SK-N-SH (cell line): Measurements from ENCODE around the gene HOXC11. TPM values are rescaled to one million over a fixed set of nuclear protein-coding genes. Genes with fewer than 3 reads are reported as not detected.

Source experiments
- CTCF ChIA-PET: fragments of 300-600, 350-600 bp; formaldehyde crosslinking; extraction: SDS; loops from one replicate; lab custom pipeline; 2021; lab: Yijun Ruan, JAX
- POLR2A ChIA-PET: fragments of 350-600 bp; sonication (Branson Sonifier 250); formaldehyde crosslinking; extraction: SDS; loops from one replicate; lab custom pipeline; 2020; ENCODE audit warnings: antibody characterized with exemption, inconsistent platforms; lab: Yijun Ruan, JAX
- DNase-seq: peaks from one replicate; pipeline ENCODE4 v3.0.0; 2012
- H2AFZ ChIP-seq: fragments of 200-600 bp; sonication (generic); 2 replicates; pipeline ENCODE4 v1.8.1; 2016; ENCODE audit warnings: antibody characterized with exemption, mild to moderate bottlenecking, low read depth
- H3F3A ChIP-seq: fragments of 200-600 bp; sonication (generic); replicated peaks from 2 replicates; pipeline ENCODE3; 2016; ENCODE audit warnings: antibody characterized with exemption, mild to moderate bottlenecking; ENCODE audit not compliant: insufficient read depth
- H3K27ac ChIP-seq, 2 experiments: fragments of 200-500 bp in 1 of 2; fragments of 200-600 bp in 1 of 2; sonication (Bioruptor generic) in 1 of 2; sonication (generic), shearing (Covaris generic) in 1 of 2; 2 replicates each; pipeline versions ENCODE4 v1.5.1 to v1.6.1; 2014 to 2016; ENCODE audit warnings: low read depth in 2 of 2, inconsistent platforms in 1 of 2, low read length in 1 of 2, mild to moderate bottlenecking in 1 of 2, mixed read lengths in 1 of 2
- H3K27me3 ChIP-seq: fragments of 200-600 bp; sonication (generic), shearing (Covaris generic); 2 replicates; pipeline ENCODE4 v1.6.1; 2016; ENCODE audit warnings: mixed run types; ENCODE audit not compliant: insufficient read depth
- H3K36me3 ChIP-seq, 2 experiments: fragments of 200-500 bp in 1 of 2; fragments of 200-600 bp in 1 of 2; sonication (Bioruptor generic) in 1 of 2; sonication (generic) in 1 of 2; replicated peaks in 1 of 2; 2 replicates each; pipeline versions ENCODE3 to v1.5.1; 2014 to 2016; ENCODE audit warnings: low read length in 1 of 2, mild to moderate bottlenecking in 1 of 2; ENCODE audit not compliant: insufficient read depth in 2 of 2, control insufficient read depth in 1 of 2
- H3K4me1 ChIP-seq, 2 experiments: fragments of 200-500 bp in 1 of 2; fragments of 200-600 bp in 1 of 2; sonication (Bioruptor generic) in 1 of 2; sonication (generic), shearing (Covaris generic) in 1 of 2; 2 replicates each; pipeline versions ENCODE4 v1.5.1 to v1.6.1; 2014 to 2016; ENCODE audit warnings: low read depth in 1 of 2, low read length in 1 of 2, mixed run types in 1 of 2; ENCODE audit not compliant: insufficient read depth in 2 of 2, control insufficient read depth in 1 of 2
- H3K4me2 ChIP-seq: fragments of 200-600 bp; sonication (generic), shearing (Covaris generic); 2 replicates; pipeline ENCODE4 v1.6.1; 2017; ENCODE audit warnings: mixed run types
- H3K4me3 ChIP-seq, 2 experiments: fragments of 200-500 bp in 1 of 2; fragments of 200-600 bp in 1 of 2; sonication (Bioruptor generic) in 1 of 2; sonication (generic), shearing (Covaris generic) in 1 of 2; 2 replicates each; pipeline versions ENCODE4 v1.5.1 to v1.8.1; 2014 to 2016; ENCODE audit warnings: low read depth in 2 of 2, inconsistent platforms in 1 of 2, low read length in 1 of 2, mild to moderate bottlenecking in 1 of 2, mixed read lengths in 1 of 2, moderate library complexity in 1 of 2
- H3K79me2 ChIP-seq: fragments of 200-600 bp; sonication (generic); 2 replicates; pipeline ENCODE4 v1.8.1; 2017; ENCODE audit warnings: mild to moderate bottlenecking; ENCODE audit not compliant: insufficient read depth
- H3K9ac ChIP-seq: fragments of 200-600 bp; sonication (generic); 2 replicates; pipeline ENCODE4 v1.6.1; 2017; ENCODE audit warnings: mixed run types
- H3K9me2 ChIP-seq: fragments of 200-600 bp; sonication (generic); 2 replicates; pipeline ENCODE4 v1.6.1; 2017; ENCODE audit warnings: mixed run types
- H3K9me3 ChIP-seq: fragments of 200-600 bp; sonication (generic); 2 replicates; pipeline ENCODE4 v1.6.1; 2017; ENCODE audit warnings: mixed run types, mild to moderate bottlenecking, moderate library complexity
- H4K20me1 ChIP-seq: fragments of 200-600 bp; sonication (generic); 2 replicates; pipeline ENCODE4 v1.6.1; 2017; ENCODE audit warnings: mild to moderate bottlenecking, mixed run types; ENCODE audit not compliant: insufficient read depth
- CTCF ChIP-seq: fragments of 200-600 bp; sonication (generic); IDR thresholded peaks from 2 replicates; pipeline ENCODE4 v1.6.1; 2017; ENCODE audit warnings: antibody characterized with exemption, mild to moderate bottlenecking, moderate library complexity
- EZH2phosphoT487 ChIP-seq: fragments of 200-600 bp; sonication (generic); IDR thresholded peaks from 2 replicates; pipeline ENCODE4 v1.6.1; 2017; ENCODE audit warnings: low read depth, mixed run types, mild to moderate bottlenecking, antibody characterized with exemption, moderate library complexity, borderline replicate concordance
- FOSL2 ChIP-seq: IDR thresholded peaks from 2 replicates; pipeline ENCODE4 v1.4.0; 2012; ENCODE audit warnings: low read depth, mild to moderate bottlenecking, moderate library complexity, borderline replicate concordance
- GABPA ChIP-seq: IDR thresholded peaks from 2 replicates; pipeline ENCODE4 v1.4.0; 2012; ENCODE audit warnings: low read depth, mild to moderate bottlenecking
- NRF1 ChIP-seq: IDR thresholded peaks from 2 replicates; pipeline ENCODE4 v1.6.1; 2012; ENCODE audit warnings: low read depth, mild to moderate bottlenecking, low read length
- RAD21 ChIP-seq: IDR thresholded peaks from 2 replicates; pipeline ENCODE4 v1.6.1; 2012; ENCODE audit warnings: mild to moderate bottlenecking, low read length
- RCOR1 ChIP-seq: fragments of 150-350 bp; IDR thresholded peaks from 2 replicates; pipeline ENCODE4 v1.6.1; 2017; ENCODE audit warnings: antibody characterized with exemption, low read length
- SMC3 ChIP-seq: IDR thresholded peaks from 2 replicates; pipeline ENCODE4 v1.6.1; 2012; ENCODE audit warnings: low read depth, low read length, improper control_type of control experiment
- TAF1 ChIP-seq: IDR thresholded peaks from 2 replicates; pipeline ENCODE4 v1.6.1; 2012; ENCODE audit warnings: low read depth, mild to moderate bottlenecking, low read length, moderate library complexity, borderline replicate concordance
- WGBS: methylation state at CpG from one replicate; pipeline ENCODE4 v1.1.6; 2017; ENCODE audit warnings: low lambda C conversion rate; 5-methylcytosine and 5-hydroxymethylcytosine counted together
- polyA plus RNA-seq, 3 experiments: library from polyadenylated mRNA; depleted of rRNA; stranded (reverse); fragments of >200 nt; gene quantifications; 2 replicates each; pipeline ENCODE4 v1.2.3, GENCODE V29; 2012

The HOXC11 gene
- polyA plus RNA-seq, 1 of the 3 experiments (the other 2 are of a cell fraction), result not detected

GRCh38 chr12:53989227-53990113 lies 16.5 kb downstream of the HOXC11 start:
- peaks cover 95% of the 10 kb centered on the region for H3K27me3 ChIP-seq
- H3K4me2 ChIP-seq, result peak overlapping the region; percentile 67
- ChIA-PET POLR2A (interaction anchor here (2.1 kb wide), 1 partner anchor 11 kb away, joined by 5 read pairs; the partner anchor contains the start of gene HOXC9), CTCF (interaction anchor here (0.6 to 12.8 kb wide), 22 partner anchors 11 to 247 kb away, joined by 3 to 194 read pairs (median 12); partner anchors contain the start of genes HOTAIR, HOXC11, HOXC5 and HOXC9)
- H2AFZ ChIP-seq, result no peak overlapping the region
- H3K79me2 ChIP-seq, result no peaks in the 10 kb centered on the region
- no peaks in the 10 kb centered on the region for H3K9me2 ChIP-seq
- H3K27ac ChIP-seq, result no peak overlapping the region
- H3F3A ChIP-seq, result peaks cover 5% of the 10 kb centered on the region
- no peaks in the 10 kb centered on the region for H4K20me1 ChIP-seq
- TF ChIP-seq EZH2phosphoT487 (no peak), RAD21 (peak; percentile 48), RCOR1 (no peak), GABPA (0 out of 2 replicates have a peak, but pooled peaks have one; percentile 28), TAF1 (no peak), CTCF (peak; percentile 66), SMC3 (peak; percentile 38), NRF1 (no peak)
- peak overlapping the region in 1 of 2 experiments; percentile 14; a peak in 2 of 4 replicates for H3K4me3 ChIP-seq
- H3K9me3 ChIP-seq, result no peaks in the 10 kb centered on the region
- WGBS, result 4% methylated on average over 28 of the region's 28 CpGs
- H3K4me1 ChIP-seq, result peaks cover 0 to 12% of the 10 kb centered on the region in 2 experiments; a peak in 1 of 4 replicates
- H3K9ac ChIP-seq, result no peak overlapping the region
- no peaks in the 10 kb centered on the region for H3K36me3 ChIP-seq
- no peak for DNase-seq

GRCh38 chr12:53990311-53991076 lies 17.6 kb downstream of the HOXC11 start:
- no peaks in the 10 kb centered on the region for H3K9me2 ChIP-seq
- H3K4me3 ChIP-seq, result no peak overlapping the region
- H3F3A ChIP-seq, result peaks cover 5% of the 10 kb centered on the region
- H3K9me3 ChIP-seq, result no peaks in the 10 kb centered on the region
- H3K27me3 ChIP-seq, result peaks cover 100% of the 10 kb centered on the region
- H3K27ac ChIP-seq, result no peak overlapping the region
- CTCF ChIA-PET, result interaction anchor here (0.6 to 12.8 kb wide), 19 partner anchors 8 to 409 kb away, joined by 3 to 194 read pairs (median 7); partner anchors contain the start of genes HOTAIR, HOXC11 and HOXC9
- no peak for TF ChIP-seq NRF1
- TF ChIP-seq RAD21, result no peak
- TF ChIP-seq FOSL2, result no peak
- no peak; the same call in 1 of the 2 replicates for TF ChIP-seq EZH2phosphoT487
- TF ChIP-seq, all 33 proteins: peak for 0
- Histone ChIP-seq H3K4me2 (peak overlapping the region; percentile 48; the same call in 1 of the 2 replicates), H3K36me3 (no peaks in the 10 kb centered on the region), H2AFZ (no peak overlapping the region), H4K20me1 (no peaks in the 10 kb centered on the region), H3K4me1 (peaks cover 0 to 11% of the 10 kb centered on the region in 2 experiments; a peak in 1 of 4 replicates), H3K79me2 (no peaks in the 10 kb centered on the region), H3K9ac (no peak overlapping the region)
- DNase-seq, result no peak
- POLR2A ChIA-PET, result interaction anchor here (1.4 kb wide), 1 partner anchor 18 kb away, joined by 4 read pairs; the partner anchor contains the start of gene HOXC8
- 11% methylated on average over 19 of the region's 27 CpGs for WGBS
